CD4-positive, alpha-beta T cell treated with Interleukin-4 for 1 hour (primary cell): Measurements from ENCODE around the gene ACRBP.

ENCODE experiments used
- DNase-seq, 2 donors: peaks; one replicate each; pipeline ENCODE4 v3.0.0-alpha.2; 2020 to 2022

ACRBP gene

GRCh38 chr12:6646276-6647082 lies 753 bp downstream of the ACRBP start:
- DNase-seq, result no peak

- DNase-seq, result no peak
Measured at GRCh38 chr12:6644903-6645302, 2.3 kb downstream of the ACRBP start.

- DNase-seq, result peak in 1 of 2 donors; percentile 38
Measured at GRCh38 chr12:6644257-6644596, 3.0 kb downstream of the ACRBP start.

- DNase-seq, result no peak
Measured at GRCh38 chr12:6643569-6644256, 3.5 kb downstream of the ACRBP start.

DNA sequence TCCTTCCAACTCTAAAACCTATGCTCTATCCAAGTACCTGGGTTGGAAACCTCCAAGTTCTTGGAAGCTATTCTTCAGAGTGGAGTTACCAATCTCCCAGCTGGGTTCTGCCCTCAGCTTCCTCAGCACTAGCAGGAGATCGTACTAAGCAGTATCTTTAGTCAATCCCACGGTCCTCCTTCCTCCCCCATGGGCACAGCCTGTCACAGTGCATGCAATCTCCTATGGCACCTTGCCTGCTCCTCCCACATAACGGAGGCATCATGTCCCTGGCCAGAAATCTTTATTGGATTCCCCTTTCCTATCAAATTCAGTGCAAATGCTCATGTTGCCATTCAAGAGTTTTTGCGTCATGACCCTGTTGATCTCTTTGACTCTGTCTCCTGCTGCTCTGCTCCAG lies 6.1 kb downstream of the ACRBP start:
- no peak for DNase-seq

DNA sequence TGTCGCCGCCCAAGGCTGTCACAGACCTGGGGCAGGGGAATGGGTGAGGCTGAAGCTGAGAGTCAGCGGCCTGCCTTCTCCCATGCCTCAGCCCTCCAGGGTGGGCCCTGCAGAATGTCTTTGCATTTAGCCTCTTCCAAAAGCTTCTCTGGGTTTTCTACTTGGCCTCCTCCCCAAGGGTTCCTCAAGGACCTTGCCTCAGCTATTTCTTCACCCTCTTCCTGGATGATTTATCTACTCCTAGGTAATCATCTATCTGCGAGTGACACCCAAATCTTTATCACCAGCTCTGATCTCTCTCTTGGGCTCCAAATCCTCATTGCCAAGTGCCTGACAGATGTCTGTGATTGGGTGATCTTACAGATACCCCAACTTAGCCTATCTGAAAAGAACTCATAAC lies 6.7 kb downstream of the ACRBP start:
- no peak for DNase-seq

DNA sequence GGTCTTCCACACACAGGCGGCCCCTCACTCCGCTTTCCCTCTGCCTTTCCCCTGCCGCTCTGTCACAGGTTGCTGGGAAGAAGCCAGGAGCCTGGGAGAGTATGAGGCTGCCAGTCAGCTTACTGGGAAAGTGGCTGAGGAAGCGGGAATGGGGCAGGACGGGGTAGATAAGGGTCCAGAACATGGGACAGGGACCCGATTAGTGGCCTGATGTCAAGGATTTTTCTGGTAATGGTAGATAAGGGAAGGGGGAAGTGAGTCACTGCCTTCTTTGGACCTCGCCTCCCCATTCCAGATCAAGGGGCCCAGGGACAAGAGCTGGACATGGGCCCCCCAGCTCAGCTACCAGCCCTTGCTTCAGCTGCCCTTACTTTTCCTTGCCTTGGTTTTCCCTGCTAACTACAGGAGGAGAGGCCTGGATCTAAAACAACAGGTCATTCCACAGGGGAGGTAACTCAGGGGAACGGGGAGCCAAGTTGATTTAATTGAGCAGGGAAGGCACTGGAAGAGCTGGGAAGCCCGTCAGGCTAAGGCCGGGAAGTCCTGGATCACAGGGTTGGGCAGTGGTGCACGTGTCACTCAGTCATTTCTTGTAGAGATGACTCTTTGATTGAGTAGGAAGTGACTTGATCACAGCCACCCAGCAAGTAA lies 8.0 kb downstream of the ACRBP start:
- DNase-seq, result no peak

GRCh38 chr12:6638305-6638704 lies 8.9 kb downstream of the ACRBP start:
- peak in 1 of 2 donors; percentile 37 for DNase-seq

- DNase-seq, result peak; percentile 35 to 56
Measured at GRCh38 chr12:6635856-6636531, 11.2 kb downstream of the ACRBP start, which contains the start of gene LPAR5. Gene LPAR5, minus strand, starts transcription at chr12:6635959. Its CDS starts 14,711 bp downstream, at chr12:6621248.

- peak; percentile 48 to 52 for DNase-seq
Measured at GRCh38 chr12:6635375-6635855, 11.8 kb downstream of the ACRBP start.

DNA sequence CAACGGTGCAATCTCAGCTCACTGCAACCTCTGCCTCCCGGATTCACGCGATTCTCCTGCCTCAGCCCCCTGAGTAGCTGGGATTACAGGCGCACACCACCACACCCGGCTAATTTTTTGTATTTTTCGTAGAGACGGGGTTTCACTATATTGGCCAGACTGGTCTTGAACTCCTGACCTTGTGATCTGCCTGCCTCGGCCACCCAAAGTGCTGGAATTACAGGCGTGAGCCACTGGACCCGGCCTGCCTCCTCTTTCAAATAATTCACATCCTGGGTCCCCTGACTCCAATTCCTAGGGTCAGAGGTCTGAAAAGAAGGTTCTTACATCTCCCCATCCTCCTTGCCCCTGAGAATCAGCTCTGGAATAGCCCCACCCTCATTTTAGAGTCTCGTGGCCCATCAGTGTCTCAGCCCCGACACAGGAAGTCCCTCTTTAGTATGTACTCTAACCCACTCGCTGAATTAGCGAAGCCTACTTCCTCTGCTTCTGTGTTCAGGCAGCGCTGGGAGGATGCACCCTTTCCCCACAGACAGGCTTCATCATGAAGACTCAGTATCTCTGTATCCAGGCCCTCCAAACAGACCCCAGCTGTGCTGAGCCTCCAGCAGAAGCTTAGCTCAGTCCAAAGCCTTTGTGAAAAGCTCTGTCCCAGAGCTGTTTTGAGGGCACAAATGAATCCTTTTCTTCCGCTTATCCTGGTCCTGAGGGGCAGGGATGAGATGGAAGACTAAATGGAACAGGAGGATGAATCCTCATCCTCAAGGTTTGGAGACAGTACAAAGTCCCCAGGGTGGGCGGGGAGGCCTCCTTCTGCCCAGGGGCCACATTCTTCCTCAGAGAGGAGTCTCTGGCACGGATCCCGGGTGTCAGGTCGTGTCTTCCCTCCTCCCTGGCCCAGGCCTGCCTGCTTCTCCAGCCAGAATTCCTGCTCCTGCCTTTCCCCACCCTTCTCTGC lies 14.9 kb downstream of the ACRBP start:
- peak; percentile 64 to 72 for DNase-seq

DNA sequence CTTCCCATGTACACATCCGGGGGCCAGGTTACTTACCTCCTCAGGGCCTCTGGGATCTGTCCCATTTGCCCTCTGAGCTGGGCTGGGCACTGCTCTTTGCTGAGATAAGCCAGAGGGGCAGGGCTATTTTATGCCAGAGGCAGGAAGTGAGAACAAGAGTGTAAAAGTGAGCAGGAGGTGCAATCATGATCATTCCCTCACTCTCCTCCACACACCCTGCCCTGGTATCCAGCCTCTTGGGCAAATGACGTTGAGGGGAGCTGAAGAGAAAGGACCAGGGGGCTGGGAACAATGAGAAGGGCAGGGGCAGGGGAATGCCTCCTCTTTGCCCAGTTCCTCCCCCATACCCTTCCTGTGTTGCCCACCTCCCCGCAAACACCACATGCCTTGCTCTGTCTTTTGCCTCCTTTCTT lies 15.7 kb downstream of the ACRBP start:
- peak in 1 of 2 donors; percentile 28 for DNase-seq

- no peak for DNase-seq
Measured at GRCh38 chr12:6630736-6631135, 16.5 kb downstream of the ACRBP start.

DNA sequence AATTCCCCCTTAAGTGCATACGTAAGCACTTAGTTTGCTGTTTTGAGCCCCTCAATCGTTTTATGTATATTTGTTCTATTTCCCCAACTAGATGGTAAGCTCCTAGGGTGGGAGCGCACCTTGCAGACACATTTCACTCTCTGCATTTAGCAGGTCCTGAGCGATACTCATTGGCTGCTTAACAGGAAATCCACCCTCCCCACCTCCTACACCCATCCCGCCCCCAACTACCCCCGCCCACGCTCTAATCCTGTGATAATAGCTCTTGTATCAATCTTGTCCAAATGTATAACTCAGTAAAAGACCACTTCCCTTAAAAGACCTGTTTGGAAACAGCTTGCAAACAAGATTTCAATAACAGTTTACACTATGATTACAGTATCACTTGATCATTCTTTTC lies 19.6 kb downstream of the ACRBP start:
- peak; percentile 35 to 67 for DNase-seq

DNA sequence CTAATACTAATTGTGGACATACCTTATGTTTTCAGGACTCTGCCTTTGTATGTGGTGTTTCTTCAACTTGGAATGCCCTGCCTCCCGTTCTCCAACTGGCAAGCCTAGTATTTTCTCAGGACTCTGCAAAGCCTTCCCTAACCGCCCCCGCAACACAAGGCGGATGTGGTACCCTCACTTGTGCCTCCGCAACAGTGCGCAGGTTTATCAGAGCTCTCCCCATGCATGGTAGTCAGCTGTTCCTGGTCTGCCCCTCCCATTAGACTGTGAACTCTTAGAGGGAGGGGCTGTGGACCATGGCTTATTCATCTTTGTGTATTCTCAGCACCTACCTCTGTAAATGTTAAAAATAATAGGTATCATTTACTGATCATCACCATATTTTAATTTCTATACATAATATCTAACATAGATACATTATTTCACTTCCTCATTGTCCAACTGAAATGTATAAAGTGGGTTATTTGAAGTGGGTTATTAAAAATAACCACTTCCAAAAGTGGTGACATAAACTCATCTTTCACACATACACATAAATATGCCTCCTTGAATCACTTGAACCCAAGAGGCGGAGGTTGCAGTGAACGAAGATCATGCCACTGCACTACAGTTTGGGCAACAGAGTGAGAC lies 20.5 kb downstream of the ACRBP start:
- DNase-seq, result no peak

DNA sequence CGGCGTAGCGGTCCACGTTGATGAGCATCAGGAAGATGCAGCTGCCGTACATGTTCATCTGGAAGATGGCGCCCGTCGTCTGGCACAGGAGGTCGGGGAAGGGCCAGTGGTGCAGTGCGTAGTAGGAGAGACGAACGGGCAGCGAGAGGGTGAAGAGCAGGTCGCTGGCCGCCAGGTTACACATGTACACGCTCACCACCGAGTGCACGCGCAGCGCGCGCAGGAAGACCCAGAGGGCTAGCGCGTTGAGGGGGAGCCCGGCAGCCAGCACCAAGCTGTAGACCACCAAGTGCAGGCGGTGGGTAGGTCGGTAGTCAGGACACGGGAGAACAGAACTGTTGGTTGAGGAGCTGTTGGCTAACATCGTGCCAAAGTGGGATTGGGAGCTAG lies 26.4 kb downstream of the ACRBP start:
- no peak for DNase-seq

- DNase-seq, result peak; percentile 61 to 66
Measured at GRCh38 chr12:6620137-6620884, 26.9 kb downstream of the ACRBP start.

- DNase-seq, result no peak
Measured at GRCh38 chr12:6618483-6619225, 28.6 kb downstream of the ACRBP start.

DNA sequence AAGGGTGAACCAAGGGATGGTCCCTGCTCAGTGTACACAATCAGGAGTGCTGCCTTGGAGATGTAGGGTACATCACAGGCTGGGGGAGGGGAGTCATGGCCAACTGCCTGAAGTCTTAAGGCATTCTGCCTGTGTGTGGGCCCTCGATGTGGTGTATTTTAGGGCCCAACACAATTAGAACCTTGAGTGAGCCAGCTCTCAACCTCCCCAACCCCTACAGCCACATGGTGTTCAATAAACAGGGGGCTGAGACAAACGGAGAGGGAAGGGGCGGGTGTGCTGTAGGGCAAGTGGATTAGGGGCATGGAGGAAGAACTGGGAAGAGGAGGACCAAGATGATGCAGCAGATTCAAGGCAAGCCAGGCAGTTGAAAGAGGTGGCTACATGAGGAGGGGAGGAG lies 31.4 kb downstream of the ACRBP start:
- no peak for DNase-seq
